Left ventricle myocardium superior (tissue), 1 donor: ENCODE data around the gene BEST1. TPM values are rescaled to one million over a fixed set of nuclear protein-coding genes. Genes with fewer than 3 reads are reported as not detected.
"Not testable (repeated sequence)": the region's sequence is repeated elsewhere in the genome, so short reads cannot be mapped to it uniquely, and the experiment has no call there.

Source experiments
- ATAC-seq: fragments of 200-7000 bp; cut with Tn5 transposase; one replicate; pipeline ENCODE4 v1.9.1; 2020; ENCODE audit warnings: mild to moderate bottlenecking, moderate library complexity
- DNase-seq: peaks from one replicate; pipeline ENCODE4 v3.0.0-alpha.2; 2020
- intact Hi-C: fragments of 100-400 bp; cut with micrococcal nuclease; formaldehyde crosslinking; loops from one replicate; pipeline ENCODE4 v1.11.0; 2022
- total RNA-seq: library from RNA; stranded (reverse); fragmentation: NEBNext Ultra II Directional; extraction: Animal tissue kit (Norgen Biotek cat#: 25700); gene quantifications from one replicate; pipeline ENCODE4 v1.2.1, GENCODE V29; 2021
- donor health status: DM: no; HTN: yes; CAD: no; lungs with severe emphysema.

Gene BEST1
- total RNA-seq, 1 donor from 2014 or later = 1.1 TPM

- DNase-seq (no peak), ATAC-seq (no peak)
- intact Hi-C loops = no loop called here
Observed at GRCh38 chr11:61959114-61959513, 9.0 kb downstream of the BEST1 start.

GRCh38 chr11:61959678-61960077 is 9.5 kb downstream of the BEST1 start:
- no peak for ATAC-seq
- DNase-seq = no peak
- intact Hi-C loops = no loop called here

GRCh38 chr11:61960532-61960931 is 10.4 kb downstream of the BEST1 start:
- DNase-seq = no peak
- ATAC-seq = no peak
- intact Hi-C loops = no loop called here

GRCh38 chr11:61961570-61962212 is 11.5 kb downstream of the BEST1 start:
- peak; percentile 81 for ATAC-seq
- intact Hi-C loops = no loop called here
- DNase-seq = peak; percentile 84

- ATAC-seq (no peak), DNase-seq (no peak)
- intact Hi-C loops = no loop called here
Observed at GRCh38 chr11:61962213-61963015, 12.3 kb downstream of the BEST1 start.

- no peak for DNase-seq
- intact Hi-C loops = no loop called here
- no peak for ATAC-seq
Observed at GRCh38 chr11:61963016-61963281, 12.8 kb downstream of the BEST1 start.

- peak; percentile 0 for ATAC-seq
Observed at GRCh38 chr11:61963282-61964057, 13.3 kb downstream of the BEST1 start.

GRCh38 chr11:61964058-61964665 is 14.0 kb downstream of the BEST1 start:
- intact Hi-C loops = no loop called here
- no peak for ATAC-seq
- DNase-seq = no peak

More at GRCh38 chr11:61963282-61964057, 13.3 kb downstream of the BEST1 start:
- intact Hi-C loops = no loop called here
- DNase-seq = no peak

- ATAC-seq, intact Hi-C loops, DNase-seq: not testable (repeated sequence)
Observed at GRCh38 chr11:61964666-61965271, 14.6 kb downstream of the BEST1 start.

GRCh38 chr11:61966734-61967115 is 16.6 kb downstream of the BEST1 start:
- no peak for DNase-seq

GRCh38 chr11:61967116-61967923 is 17.2 kb downstream of the BEST1 start, which contains the start of gene FTH1:
FTH1 (minus strand) TSS chr11:61967634; CDS start chr11:61967425, 209 bp downstream.
- ATAC-seq = peak; percentile 82
- intact Hi-C loops = no loop called here
- DNase-seq = peak; percentile 97

More at GRCh38 chr11:61966734-61967115, 16.6 kb downstream of the BEST1 start:
- no peak for ATAC-seq
- intact Hi-C loops = no loop called here

GRCh38 chr11:61967924-61968757 is 18.0 kb downstream of the BEST1 start:
- ATAC-seq (no peak), DNase-seq (peak; percentile 70)

GRCh38 chr11:61968758-61969390 is 18.7 kb downstream of the BEST1 start:
- intact Hi-C loops = no loop called here
- ATAC-seq (no peak), DNase-seq (no peak)

More at GRCh38 chr11:61967924-61968757, 18.0 kb downstream of the BEST1 start:
- intact Hi-C loops = no loop called here

GRCh38 chr11:61969391-61969758 is 19.2 kb downstream of the BEST1 start:
- ATAC-seq = no peak
- no peak for DNase-seq
- intact Hi-C loops = no loop called here

GRCh38 chr11:61969838-61970662 is 19.9 kb downstream of the BEST1 start:
- intact Hi-C loops = no loop called here
- ATAC-seq (no peak), DNase-seq (no peak)
